Left cardiac atrium (tissue), 4 donors: ENCODE measurements around the gene MLLT10. TPM values are rescaled to one million over a fixed set of nuclear protein-coding genes. Genes with fewer than 3 reads are reported as not detected.
A peak's percentile ranks its signal among the peaks of the same experiment; 100 is the strongest.

Experiments
- ATAC-seq, 2 donors: fragments of 200-7000 bp; cut with Tn5 transposase; one replicate each; pipeline ENCODE4 v1.9.1; 2020; ENCODE audit warnings: mild to moderate bottlenecking in 2 of 2, moderate library complexity in 2 of 2
- DNase-seq: peaks from one replicate; pipeline ENCODE4 v3.0.0-alpha.2; 2020
- intact Hi-C, 2 donors: fragments of 100-400 bp; cut with DNase I; formaldehyde crosslinking; loops; one replicate each; pipeline versions ENCODE4 v1.14.1 to v1.15.1; 2022 to 2023
- long read RNA-seq: library from polyadenylated mRNA; unstranded; transcript quantifications from one replicate; pipeline ENCODE4 v2.0.0, GENCODE V29; 2021
- total RNA-seq, 2 donors: library from RNA; stranded (reverse); fragmentation: NEBNext Ultra II Directional; extraction: Animal tissue kit (Norgen Biotek cat#: 25700); gene quantifications; one replicate each; pipeline ENCODE4 v1.2.1, GENCODE V29; 2021
- donor health status: DM: no; HTN: yes; CAD: no.
- donor health status: DM: no; HTN: yes; CAD: no; lungs with severe emphysema.
- donor health status: DM: yes; HTN: yes; CAD: no.
- donor health status: Dilated cardiomyopathy.

Gene MLLT10
- 10 to 100 TPM; 26.1 to 30.3 TPM for total RNA-seq
- long read RNA-seq, partial matches to known transcripts = 5 of 6 reads
- long read RNA-seq, other reads (novel, unspliced or antisense) = 1 of 6 reads

DNA sequence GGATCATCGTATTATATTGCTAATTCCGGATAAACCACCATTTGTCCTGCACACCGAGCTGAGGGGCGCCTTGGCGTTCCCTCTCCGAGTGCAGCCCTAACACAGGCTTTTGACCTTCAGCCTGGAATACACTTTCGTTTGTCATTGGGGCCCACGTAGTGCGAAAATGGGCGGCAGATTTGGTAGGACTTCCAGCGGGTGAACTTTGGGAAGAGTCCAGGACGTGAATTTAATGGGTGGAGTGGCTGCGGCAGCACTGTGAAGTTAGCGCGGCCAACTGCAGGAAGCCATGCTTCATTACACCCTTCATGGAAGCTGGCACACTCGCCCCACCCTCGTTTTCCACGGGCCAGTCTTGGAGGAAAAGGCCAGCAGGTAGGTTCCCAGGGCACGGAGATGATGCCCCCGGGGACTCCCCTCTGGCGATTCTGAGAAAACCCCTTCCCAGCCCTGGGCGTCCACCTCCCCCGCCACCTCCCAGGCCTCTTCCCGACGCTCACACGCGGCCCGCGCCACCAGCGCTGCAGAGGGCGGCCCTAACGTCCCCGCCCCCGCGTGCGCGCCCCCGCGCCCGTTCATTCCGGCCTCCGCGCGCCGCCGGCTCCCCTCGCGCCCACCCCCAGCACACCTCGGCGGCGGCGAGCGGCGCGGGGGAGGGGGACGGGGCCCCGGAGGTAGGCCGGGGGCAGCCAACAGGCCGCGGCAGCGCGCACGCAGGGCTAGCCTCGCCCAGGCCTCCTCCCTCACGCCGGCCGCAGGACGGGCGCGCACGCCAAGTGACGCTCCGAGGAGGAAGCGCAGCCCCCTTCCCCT lies at the start of gene MLLT10:
Gene MLLT10 (plus strand): TSS at position 766 of the 813 bp plus-strand sequence. CDS start 413 bp downstream, outside the sequence.
- peak; percentile 95 to 98 for ATAC-seq
- intact Hi-C loops = loop anchor here (2.0 to 5.0 kb wide), 2 partner anchors 19 to 36 kb away; no protein-coding TSS in a partner anchor

DNA sequence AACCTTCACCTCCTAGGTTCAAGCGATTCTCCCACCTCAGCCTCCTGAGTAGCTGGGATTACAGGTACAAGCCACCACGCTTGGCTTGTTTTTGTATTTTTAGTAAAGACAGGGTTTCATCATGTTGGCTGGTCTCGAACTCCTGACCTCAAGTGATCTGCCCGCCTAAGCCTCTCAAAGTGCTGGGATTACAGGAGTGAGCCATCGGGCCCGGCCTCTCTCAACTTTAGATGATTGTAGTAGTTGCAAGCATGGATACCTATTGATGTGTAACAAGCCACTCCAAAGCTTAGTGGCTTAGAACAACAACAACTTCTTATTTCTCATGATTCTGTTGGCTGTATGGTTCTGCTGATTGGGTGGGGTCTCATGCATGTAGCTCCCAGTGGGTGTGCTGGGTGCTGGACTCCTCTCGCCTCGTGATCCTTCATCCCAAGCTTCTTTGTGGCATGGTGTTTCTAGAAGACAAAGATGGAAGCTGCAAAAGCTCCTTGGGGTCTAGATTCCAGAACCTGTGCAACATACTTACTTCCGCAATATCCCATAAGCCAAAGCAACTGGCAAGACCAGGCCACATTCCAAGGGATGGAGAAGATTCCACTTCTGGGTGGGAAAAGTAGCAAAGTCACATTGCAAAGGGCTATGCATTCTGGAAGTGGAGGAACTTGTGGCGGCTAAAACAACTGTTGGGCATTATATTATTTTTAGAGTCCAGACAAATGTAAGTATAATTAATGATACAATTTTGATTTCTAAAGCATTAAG lies 46.4 kb upstream of the MLLT10 start:
- intact Hi-C loops = no loop called here
- DNase-seq (no peak), ATAC-seq (no peak)

More for the DNA sequence above, at the start of gene MLLT10:
- peak; percentile 95 for DNase-seq

DNA sequence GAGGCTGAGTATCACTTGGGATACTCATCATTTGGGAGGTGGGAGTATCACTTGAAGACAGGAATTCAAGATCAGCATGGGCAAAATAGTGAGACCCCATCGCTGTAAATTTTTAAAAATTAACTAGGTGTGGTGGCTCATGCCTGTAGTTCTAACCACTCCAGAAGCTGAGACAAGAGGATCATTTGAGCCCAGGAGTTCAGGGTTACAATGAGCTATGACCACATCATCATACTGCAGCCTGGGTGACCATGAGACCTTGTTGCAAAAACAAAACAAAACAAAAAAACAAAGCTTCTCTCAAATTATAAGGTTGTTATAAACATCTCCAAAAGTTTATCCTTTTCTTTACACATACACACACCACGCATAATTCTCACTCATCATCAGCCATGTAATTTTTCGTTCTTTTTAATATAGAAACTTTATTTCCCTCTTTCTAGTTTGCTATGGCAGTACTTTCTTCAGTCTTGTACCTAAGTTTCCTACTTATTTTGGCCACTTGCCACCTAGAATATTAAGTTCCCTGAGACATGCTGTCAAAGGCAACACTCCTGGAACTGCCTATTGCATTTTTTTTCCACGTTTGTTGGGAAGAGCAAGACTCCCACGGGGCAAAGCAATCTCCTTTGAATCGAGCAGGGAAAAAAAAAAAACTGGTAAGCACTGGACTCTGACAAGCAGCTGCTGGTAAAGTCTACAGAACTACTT lies 45.6 kb upstream of the MLLT10 start:
- intact Hi-C loops = no loop called here
- ATAC-seq (peak in 1 of 2 donors; percentile 23), DNase-seq (no peak)

DNA sequence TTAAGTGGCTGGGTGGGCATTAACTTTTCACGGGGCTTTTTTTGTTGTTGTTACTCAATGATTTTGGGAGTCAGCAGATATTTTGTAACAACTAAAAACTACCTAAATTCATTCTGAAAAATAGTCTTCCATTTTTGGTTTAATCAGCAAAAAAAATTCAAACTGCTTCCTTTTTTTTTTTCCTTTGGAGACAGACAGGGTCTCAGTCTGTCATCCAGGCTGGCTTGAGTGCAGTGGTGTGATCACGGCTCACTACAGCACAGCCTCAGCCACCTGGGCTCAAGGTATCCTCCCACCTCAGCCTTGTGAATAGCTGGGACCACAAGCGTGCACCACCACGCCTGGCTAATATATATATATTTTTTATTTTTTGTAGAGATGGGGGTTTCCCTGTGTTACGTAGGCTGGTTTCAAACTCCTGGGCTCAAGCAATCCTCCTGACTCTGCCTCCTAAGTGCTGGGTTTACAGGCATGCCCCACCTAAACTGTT lies 45.0 kb upstream of the MLLT10 start:
- no peak for ATAC-seq
- intact Hi-C loops = no loop called here
- DNase-seq = no peak

DNA sequence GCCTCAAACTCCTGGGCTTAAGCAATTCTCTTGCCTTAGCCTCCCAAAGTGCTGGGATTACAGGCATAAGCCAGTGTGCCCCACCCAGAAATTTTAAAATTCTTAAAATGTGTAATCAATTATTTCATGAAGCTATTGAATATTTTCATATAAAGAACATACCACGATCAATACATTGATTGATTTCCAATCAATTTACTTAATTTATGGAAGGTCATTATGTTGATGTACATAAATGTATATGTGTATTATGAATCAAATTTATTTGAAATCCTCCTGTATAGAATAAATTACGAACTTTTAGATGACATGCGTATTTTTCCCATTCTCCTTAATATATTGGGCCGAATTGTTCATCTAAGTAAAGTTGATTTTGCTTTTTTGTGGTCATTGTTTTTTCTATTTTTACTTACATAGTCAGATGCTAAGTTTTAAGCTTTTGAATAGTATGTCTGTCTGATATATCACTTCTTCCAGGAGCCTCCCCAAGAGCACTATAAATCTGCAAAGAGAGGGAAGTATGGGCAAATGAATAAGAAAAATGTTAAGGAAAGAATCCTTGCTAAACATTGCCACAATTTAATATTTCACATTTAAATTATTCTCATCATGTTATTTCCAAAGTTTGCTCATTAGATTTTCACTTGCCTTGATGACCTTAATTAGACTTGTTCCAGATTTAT lies 43.9 kb upstream of the MLLT10 start:
- intact Hi-C loops = loop anchor here (10.0 kb wide), 3 partner anchors 245 to 475 kb away; no protein-coding TSS in a partner anchor
- ATAC-seq (no peak), DNase-seq (no peak)

DNA sequence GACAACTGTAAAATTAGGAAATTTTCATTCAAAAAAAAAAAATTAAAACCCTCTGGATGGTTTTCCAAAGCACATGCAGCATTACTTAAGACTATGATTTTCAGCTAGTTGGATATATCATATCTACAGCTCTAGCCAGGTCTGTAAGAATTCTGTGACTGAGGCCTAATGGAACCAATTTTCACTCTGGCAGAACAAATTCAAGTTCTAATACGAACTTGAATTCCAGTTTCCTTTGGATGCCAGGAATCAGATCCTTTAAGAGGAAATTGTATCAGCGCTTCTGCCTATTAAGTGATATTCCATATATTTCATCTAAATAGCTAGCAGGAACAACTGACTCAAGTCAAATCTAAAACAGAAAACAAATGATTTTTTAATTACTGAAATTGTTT lies 43.3 kb upstream of the MLLT10 start:
- DNase-seq = no peak
- intact Hi-C loops = loop anchor here (10.0 kb wide), 3 partner anchors 244 to 474 kb away; no protein-coding TSS in a partner anchor
- no peak for ATAC-seq

DNA sequence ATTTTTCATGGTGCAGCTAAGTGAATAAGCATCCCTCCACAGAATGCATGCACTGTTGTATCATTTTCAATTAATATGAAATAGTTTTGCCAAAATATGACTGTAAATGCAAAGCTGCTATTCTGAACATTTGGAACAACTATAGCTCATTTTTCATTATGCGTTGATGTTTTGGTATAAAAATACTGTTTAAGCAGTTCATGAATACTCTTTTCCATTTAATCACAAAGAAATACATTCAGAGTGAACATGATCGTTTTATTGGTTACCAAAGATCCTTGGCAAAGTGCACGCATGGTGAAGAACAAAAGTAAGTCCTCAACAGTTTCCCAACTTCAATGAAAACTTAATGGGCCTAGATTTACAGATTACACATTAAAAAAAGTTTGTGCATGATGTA lies 41.6 kb upstream of the MLLT10 start:
- intact Hi-C loops = loop anchor here (10.0 kb wide), 3 partner anchors 242 to 472 kb away; no protein-coding TSS in a partner anchor
- DNase-seq (no peak), ATAC-seq (no peak)

DNA sequence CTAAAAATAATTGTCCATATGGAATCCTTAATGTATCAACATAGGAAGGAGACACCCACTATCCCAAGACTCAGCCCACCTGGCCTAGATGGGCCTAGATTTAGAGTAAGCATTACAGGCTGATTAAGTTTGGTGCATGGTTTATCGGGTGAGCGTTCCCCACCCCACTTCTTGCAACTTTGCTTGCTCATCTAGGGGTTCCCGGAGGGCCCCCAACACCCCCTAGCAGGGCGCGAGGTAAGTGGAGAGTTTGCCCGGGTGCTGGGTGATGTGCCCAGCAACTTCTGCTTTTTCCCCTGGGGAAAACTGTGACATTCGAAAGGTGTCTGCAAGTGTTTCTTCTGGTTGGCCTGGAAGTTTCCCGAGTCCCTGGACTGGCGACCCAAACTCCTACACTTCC lies 40.2 kb upstream of the MLLT10 start:
- intact Hi-C loops = loop anchor here (2.0 to 10.0 kb wide), 5 partner anchors 215 to 471 kb away; no protein-coding TSS in a partner anchor
- ATAC-seq = no peak
- DNase-seq = no peak

DNA sequence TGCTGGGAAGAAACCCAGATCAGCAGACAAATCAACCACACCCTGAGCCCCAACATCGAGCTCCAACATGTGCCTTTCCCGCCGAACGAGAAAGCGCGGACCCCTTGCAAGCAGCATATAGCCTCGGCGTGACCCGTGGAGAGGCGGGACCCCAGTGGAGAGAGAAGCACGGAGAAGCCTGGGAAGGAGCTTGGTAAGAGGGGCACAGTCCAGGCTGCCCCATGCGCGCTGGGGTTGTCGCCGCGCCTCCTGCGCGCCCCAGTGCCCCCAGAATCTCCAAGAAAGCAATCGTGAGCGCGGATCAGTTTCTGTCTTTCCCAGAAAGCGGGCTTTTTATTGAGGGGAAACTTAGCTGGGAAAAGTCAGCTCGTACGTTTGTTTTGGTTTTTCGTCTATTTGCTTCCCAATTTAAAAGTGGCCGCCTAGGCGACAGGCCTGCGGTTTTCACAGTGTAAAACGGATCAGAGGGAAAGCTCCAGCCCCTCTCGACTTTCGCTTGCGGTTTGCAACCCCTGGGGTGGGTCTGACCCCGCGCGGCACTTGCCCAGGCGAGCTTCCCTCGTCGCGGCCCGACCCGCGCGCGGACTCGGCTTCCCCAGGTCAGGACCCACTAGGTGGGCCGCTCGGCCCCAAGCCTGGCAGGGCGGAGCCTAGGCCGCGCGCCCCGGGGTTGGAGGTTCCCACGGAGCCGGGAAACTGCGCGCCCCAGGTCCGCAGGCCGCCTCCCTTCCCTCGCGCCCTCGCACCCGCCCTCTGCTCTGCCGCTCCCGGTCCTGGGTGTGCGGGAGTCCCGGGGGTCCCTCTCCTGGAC lies 39.6 kb upstream of the MLLT10 start:
- intact Hi-C loops = loop anchor here (2.0 to 10.0 kb wide), 7 partner anchors 38 to 470 kb away; partner anchors contain the start of gene MLLT10 (in 1 of the 2)
- ATAC-seq (peak; percentile 39 to 59), DNase-seq (peak; percentile 69)

DNA sequence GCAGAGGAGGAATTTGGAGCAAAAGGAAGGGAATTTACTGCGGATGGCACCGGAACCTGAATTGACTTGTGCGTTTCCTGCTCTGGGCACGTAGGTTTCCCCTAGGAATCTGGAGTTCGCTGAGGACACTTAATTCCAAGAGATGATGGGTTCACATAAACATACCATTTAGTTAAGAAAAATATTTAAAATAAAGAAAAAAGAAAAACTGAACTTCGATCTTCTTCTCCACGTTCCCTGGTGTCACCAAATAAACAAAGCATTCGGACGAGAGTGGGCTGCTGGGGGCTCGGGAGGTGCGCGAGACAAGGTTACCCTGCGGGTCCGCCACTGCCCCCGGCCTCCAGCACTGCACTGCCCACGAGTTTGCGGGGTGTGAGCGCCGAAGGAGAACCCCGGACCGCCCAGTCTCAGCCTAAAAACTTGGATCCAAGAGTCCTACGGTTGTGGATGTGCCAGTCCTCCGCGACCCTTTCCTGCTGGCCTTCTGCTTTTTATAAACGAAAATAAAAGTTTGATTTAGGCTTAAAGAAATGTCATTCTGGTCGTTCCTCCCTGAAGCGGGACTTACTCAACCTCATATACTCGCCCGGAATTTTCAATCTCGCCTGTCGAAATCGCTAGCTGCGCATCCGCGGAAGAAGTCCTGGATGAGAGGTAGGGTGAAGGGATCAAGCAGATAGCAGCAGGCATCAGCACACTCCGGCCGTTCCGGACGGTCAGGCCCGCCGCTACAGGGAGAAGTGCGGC lies 38.9 kb upstream of the MLLT10 start:
- DNase-seq (peak; percentile 32), ATAC-seq (peak in 1 of 2 donors; percentile 7)
- intact Hi-C loops = loop anchor here (2.0 to 10.0 kb wide), 7 partner anchors 37 to 470 kb away; partner anchors contain the start of gene MLLT10 (in 1 of the 2)

DNA sequence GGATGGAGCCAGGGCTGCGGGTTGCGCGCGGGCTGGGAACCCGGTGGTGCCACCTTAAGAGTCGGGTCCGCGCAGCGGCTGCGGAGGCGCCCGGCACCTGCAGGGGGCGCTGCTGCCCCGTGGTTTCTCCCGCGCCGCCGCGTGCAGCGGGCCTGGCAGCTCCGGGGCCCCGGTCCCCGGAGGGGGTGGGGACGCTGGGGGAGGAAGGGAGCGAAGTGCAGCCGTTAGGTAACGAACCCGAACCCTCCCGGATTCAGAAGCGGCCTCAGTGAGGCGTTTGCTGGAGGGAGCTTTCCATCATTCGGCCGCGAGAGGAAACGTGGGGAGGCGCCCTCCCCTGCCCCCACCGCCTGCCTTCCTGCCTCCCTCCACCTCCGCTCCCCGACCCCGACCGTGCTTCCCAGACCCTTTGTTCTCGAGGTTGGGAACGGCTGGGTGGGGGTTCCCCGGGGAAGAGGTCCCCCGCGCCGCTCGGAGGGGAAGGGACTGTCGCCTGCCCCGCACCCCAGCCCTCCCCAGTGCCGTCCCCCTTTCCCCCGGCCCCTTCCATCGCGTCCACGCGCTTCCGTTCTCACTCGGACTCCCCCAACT lies 38.2 kb upstream of the MLLT10 start:
- ATAC-seq (peak; percentile 80 to 87), DNase-seq (peak; percentile 88)
- intact Hi-C loops = loop anchor here (2.0 to 10.0 kb wide), 7 partner anchors 36 to 469 kb away; partner anchors contain the start of gene MLLT10 (in 1 of the 2)

DNA sequence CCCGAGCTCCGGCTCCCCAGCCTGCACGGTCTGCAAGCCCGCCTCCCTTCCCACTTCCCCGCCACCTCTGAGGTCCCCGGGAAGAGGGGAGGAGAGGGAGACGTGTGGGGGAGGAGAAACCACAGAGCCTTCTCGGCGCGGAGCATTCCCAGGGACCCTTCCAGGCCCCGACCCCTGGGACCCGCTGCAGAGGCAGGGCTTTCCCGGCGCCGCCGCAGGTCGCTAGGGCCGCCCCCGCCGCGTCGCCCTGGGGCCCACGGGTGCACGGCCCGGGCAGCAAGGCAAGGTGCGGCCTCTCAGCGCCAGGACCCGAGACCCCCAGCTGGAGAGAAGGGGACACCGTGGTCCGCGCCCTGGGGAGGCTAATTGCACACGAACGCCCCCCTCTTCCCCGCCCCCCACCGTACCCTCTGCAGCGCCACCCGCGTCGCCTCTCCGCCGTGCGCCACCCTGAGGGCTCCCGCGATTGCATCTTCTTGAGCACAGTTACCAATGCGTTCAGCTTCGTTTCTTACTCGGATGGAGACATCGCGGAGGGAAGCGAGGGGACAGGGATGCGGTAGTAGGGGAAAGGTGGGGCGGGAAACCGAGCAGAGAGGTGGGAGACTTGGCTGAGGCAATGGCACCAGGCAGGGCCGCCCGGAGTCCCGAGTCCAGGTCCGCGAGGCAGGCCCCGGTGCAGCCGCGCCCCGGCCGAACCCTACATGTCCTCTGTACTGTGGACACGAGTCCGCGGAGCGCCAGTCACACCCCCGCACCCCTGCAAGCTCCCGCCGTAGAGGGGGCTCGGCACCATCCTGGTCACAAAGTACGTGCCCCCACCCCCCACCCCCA lies 37.5 kb upstream of the MLLT10 start:
- DNase-seq = peak; percentile 52
- peak; percentile 56 to 60 for ATAC-seq

DNA sequence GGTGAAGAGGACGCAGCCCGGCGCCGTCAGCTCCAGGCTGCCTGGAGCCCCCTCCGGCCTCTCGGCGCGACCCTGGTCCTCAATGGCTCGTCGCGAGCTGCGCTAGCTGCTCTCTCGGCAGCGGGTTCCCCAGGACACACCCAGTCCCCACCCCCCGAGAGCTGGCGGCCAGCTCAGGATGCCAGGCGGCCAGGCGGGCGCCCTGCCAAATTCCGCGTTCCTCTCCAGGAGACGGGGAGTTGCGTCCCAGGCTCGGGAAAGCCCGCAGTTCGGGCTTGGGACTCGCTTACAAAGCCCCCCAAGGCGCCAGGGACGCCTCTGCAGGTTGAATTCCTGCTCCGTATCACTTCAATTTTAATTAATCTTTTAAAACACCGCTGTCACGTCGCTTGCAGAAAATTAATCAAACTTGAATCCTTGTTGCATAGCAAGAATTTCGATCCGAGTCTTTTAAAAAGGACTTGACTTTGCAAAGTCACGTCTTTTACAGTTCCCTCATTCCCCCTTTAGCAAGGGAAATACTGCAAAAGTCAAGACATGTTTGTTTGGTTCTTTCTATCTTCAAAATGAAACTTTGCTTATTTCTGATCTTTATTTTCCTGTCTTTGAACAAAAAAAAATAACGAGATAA lies 36.7 kb upstream of the MLLT10 start:
- intact Hi-C loops = loop anchor here (5.0 to 10.0 kb wide), 5 partner anchors 35 to 468 kb away; partner anchors contain the start of gene MLLT10 (in 1 of the 2)
- peak; percentile 97 for DNase-seq
- peak; percentile 62 to 66 for ATAC-seq

More for the DNA sequence above, 37.5 kb upstream of the MLLT10 start:
- intact Hi-C loops = loop anchor here (5.0 to 10.0 kb wide), 5 partner anchors 36 to 468 kb away; partner anchors contain the start of gene MLLT10 (in 1 of the 2)

DNA sequence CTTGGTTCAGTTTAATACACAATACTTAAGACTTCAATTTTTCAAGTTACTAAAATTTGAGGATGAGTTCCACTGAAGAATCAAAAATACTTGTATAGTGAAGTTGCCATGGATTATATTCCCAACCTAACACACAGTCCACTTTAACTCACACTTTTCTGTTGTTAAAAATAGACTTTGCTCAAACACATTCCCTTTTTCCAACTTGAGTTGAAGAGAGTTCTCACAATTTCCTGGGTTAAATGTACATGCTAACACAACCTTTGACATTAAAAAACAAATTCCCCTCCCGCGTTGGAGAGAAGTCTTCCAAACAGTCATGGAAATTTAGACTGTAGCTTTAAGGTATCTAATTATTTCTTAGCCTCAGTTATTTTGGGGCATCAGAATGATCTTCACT lies 35.7 kb upstream of the MLLT10 start:
- DNase-seq = no peak
- intact Hi-C loops = loop anchor here (5.0 to 10.0 kb wide), 5 partner anchors 34 to 466 kb away; partner anchors contain the start of gene MLLT10 (in 1 of the 2)
- ATAC-seq = no peak
